Natural killer cell (primary cell): ENCODE measurements around the gene FBXL7. TPM values are rescaled to one million over a fixed set of nuclear protein-coding genes. Genes with fewer than 3 reads are reported as not detected.

Experiments used
- ATAC-seq, 3 donors: fragments of 150-1000 bp in 2 of 3; fragments of 200-7000 bp in 1 of 3; cut with Tn5 transposase; 1 replicate in 1 of 3; 2 replicates in 2 of 3; pipeline ENCODE4 v1.10.0; 2021; ENCODE audit warnings: mild to moderate bottlenecking in 2 of 3, moderate library complexity in 2 of 3
- DNase-seq, 2 donors: peaks; one replicate each; pipeline versions ENCODE4 v3.0.0 to v3.0.0-alpha.2; 2013 to 2021; ENCODE audit warnings: mixed read lengths in 1 of 2
- H3K27ac ChIP-seq: one replicate; pipeline ENCODE4 v1.5.1; 2013; ENCODE audit warnings: mild to moderate bottlenecking, low read length
- H3K27me3 ChIP-seq: one replicate; pipeline ENCODE4 v1.6.1; 2013; ENCODE audit warnings: low read length; ENCODE audit not compliant: control insufficient read depth, insufficient read depth
- H3K36me3 ChIP-seq: one replicate; pipeline ENCODE4 v1.6.1; 2013; ENCODE audit warnings: low read length; ENCODE audit not compliant: control insufficient read depth, insufficient read depth
- H3K4me1 ChIP-seq: one replicate; pipeline ENCODE4 v1.6.1; 2013; ENCODE audit warnings: low read length; ENCODE audit not compliant: control insufficient read depth, insufficient read depth
- H3K4me3 ChIP-seq: one replicate; pipeline ENCODE4 v1.5.1; 2013; ENCODE audit warnings: low read length
- H3K9me3 ChIP-seq: one replicate; pipeline ENCODE4 v1.6.1; 2013; ENCODE audit warnings: low read length; ENCODE audit not compliant: control insufficient read depth, insufficient read depth
- H3K27ac Mint-ChIP-seq, 2 donors: one replicate each; pipeline ENCODE4 v1.8.0; 2022; ENCODE audit warnings: mild to moderate bottlenecking in 2 of 2, mixed read lengths in 2 of 2, moderate library complexity in 1 of 2
- H3K27me3 Mint-ChIP-seq, 2 donors: one replicate each; pipeline ENCODE4 v1.8.0; 2022; ENCODE audit warnings: low read depth in 2 of 2, mixed read lengths in 2 of 2
- H3K36me3 Mint-ChIP-seq: one replicate; pipeline ENCODE4 v1.8.0; 2022; ENCODE audit warnings: mixed read lengths
- H3K4me1 Mint-ChIP-seq, 2 donors: one replicate each; pipeline ENCODE4 v1.8.0; 2022; ENCODE audit warnings: mixed read lengths in 2 of 2
- H3K4me3 Mint-ChIP-seq: one replicate; pipeline ENCODE4 v1.8.0; 2022; ENCODE audit warnings: mild to moderate bottlenecking, moderate library complexity, mixed read lengths
- H3K9me3 Mint-ChIP-seq, 2 donors: one replicate each; pipeline ENCODE4 v1.8.0; 2022; ENCODE audit warnings: mixed read lengths in 2 of 2
- CTCF ChIP-seq: fragments of 200-600 bp; IDR thresholded peaks from one replicate; pipeline ENCODE4 v1.8.0; 2022; ENCODE audit warnings: antibody characterized with exemption
- WGBS: methylation state at CpG from one replicate; pipeline ENCODE4 v1.1.7; 2013; ENCODE audit warnings: missing lambda C conversion rate; ENCODE audit not compliant: insufficient coverage; 5-methylcytosine and 5-hydroxymethylcytosine counted together
- intact Hi-C: fragments of 100-400 bp; cut with micrococcal nuclease; formaldehyde crosslinking; loops from one replicate; pipeline ENCODE4 v1.14.2; 2022
- total RNA-seq, 4 donors: library from RNA; stranded (reverse); fragments of 120-200 nt in 1 of 4; gene quantifications; one replicate each; pipeline versions ENCODE4 v1.2.3 to v1.2.4, GENCODE V29; 2013 to 2022

Gene FBXL7
- total RNA-seq, 3 donors from 2014 or later (not counting 1 experiment from before 2014, with no cell fraction given), result not detected

- H3K4me3 ChIP-seq, result no peak overlapping the region
- 70% methylated on average over 8 of the region's 8 CpGs for WGBS
- H3K36me3 Mint-ChIP-seq, result peaks cover 10% of the 10 kb centered on the region
- H3K9me3 ChIP-seq, result no peaks in the 10 kb centered on the region
- TF ChIP-seq CTCF, result no peak
- no peak overlapping the region for H3K27ac Mint-ChIP-seq
- ATAC-seq (no peak), DNase-seq (no peak)
- H3K27me3 ChIP-seq, result no peaks in the 10 kb centered on the region
- H3K27me3 Mint-ChIP-seq, result no peaks in the 10 kb centered on the region
- H3K9me3 Mint-ChIP-seq, result peaks cover 11 to 16% of the 10 kb centered on the region in 2 donors
- H3K27ac ChIP-seq, result no peak overlapping the region
- no peak overlapping the region for H3K4me3 Mint-ChIP-seq
- intact Hi-C loops, result no loop called here
- H3K36me3 ChIP-seq, result no peaks in the 10 kb centered on the region
- H3K4me1 Mint-ChIP-seq, result no peaks in the 10 kb centered on the region
- no peaks in the 10 kb centered on the region for H3K4me1 ChIP-seq
Observed at GRCh38 chr5:15757619-15758018, 257.6 kb downstream of the FBXL7 start.

DNA sequence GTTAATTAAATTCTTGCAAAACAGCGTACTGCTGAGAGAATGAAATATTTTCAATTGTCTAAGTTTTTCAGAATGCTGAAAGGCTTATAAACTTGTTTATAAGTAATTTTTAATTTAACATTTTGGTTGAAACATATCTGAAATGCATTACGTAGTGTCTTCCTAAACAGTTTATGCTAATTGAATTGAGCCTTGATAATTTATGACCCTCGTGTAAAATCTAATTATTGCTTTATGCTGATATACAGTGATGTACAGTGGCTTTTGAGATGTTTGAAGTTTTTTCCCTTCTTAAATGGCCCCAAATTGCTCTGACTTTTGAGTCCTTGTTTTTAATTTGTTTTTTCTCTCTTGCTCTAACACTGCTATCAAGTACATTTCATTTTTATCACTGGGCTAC lies 262.7 kb downstream of the FBXL7 start:
- H3K4me3 ChIP-seq, result no peak overlapping the region
- H3K36me3 ChIP-seq, result no peaks in the 10 kb centered on the region
- no peaks in the 10 kb centered on the region for H3K9me3 ChIP-seq
- Mint-ChIP-seq H3K36me3 (no peaks in the 10 kb centered on the region), H3K9me3 (peaks cover 12 to 14% of the 10 kb centered on the region in 2 donors), H3K27ac (no peak overlapping the region), H3K4me1 (no peaks in the 10 kb centered on the region), H3K27me3 (no peaks in the 10 kb centered on the region), H3K4me3 (no peak overlapping the region)
- ATAC-seq (no peak), DNase-seq (no peak)
- intact Hi-C loops, result no loop called here
- H3K27ac ChIP-seq, result no peak overlapping the region
- H3K4me1 ChIP-seq, result no peaks in the 10 kb centered on the region
- TF ChIP-seq CTCF, result no peak
- 94% methylated on average over 2 of the region's 3 CpGs for WGBS
- no peaks in the 10 kb centered on the region for H3K27me3 ChIP-seq

DNA sequence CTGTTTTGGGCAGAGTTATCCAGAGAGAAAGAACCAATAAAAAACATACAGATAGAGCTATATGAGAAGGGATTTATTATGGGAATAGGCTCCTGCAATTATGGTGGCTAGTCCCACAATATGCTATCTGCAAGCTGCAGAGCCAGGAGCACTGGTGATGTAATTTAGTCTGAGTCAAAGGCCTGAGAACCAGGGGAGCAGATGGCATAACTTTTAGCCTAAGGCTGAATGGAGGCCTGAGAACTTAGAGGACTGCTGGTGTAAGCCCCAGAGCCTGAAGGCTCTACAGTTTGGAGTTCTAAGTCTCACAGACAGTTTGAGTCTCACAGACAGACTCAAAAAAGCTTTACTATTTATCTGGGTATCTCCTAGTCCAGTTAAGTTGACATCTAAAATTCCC lies 263.8 kb downstream of the FBXL7 start:
- H3K36me3 ChIP-seq, result no peaks in the 10 kb centered on the region
- H3K36me3 Mint-ChIP-seq, result no peaks in the 10 kb centered on the region
- intact Hi-C loops, result no loop called here
- H3K4me1 Mint-ChIP-seq, result no peaks in the 10 kb centered on the region
- H3K27me3 Mint-ChIP-seq, result no peaks in the 10 kb centered on the region
- DNase-seq, result no peak
- H3K4me3 Mint-ChIP-seq, result no peak overlapping the region
- TF ChIP-seq CTCF, result no peak
- ATAC-seq, result no peak
- H3K9me3 Mint-ChIP-seq, result peaks cover 12% of the 10 kb centered on the region in 2 donors
- H3K4me1 ChIP-seq, result no peaks in the 10 kb centered on the region
- no peak overlapping the region for H3K27ac ChIP-seq
- no peak overlapping the region for H3K4me3 ChIP-seq
- no peaks in the 10 kb centered on the region for H3K27me3 ChIP-seq
- no peaks in the 10 kb centered on the region for H3K9me3 ChIP-seq
- H3K27ac Mint-ChIP-seq, result no peak overlapping the region

DNA sequence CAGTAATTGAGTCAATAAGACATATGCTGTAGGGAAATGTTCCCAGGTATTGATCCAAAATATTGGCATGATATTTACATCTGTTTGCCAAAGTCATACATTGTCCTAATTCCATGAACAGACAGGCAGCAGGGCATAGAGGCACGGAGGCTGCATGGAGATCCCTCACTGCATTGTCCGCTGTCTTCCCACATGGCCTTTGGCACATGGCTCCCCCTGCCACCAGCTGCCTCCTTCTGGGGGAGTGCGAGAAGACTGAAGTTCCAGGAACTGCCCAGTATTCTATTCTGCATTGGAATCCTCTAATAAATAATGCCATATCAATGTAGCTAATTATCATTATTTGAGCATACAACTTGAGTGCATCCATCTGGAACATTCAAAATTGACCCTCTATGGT lies 269.0 kb downstream of the FBXL7 start:
- Histone ChIP-seq H3K27ac (no peak overlapping the region), H3K36me3 (no peaks in the 10 kb centered on the region), H3K27me3 (no peaks in the 10 kb centered on the region), H3K4me1 (no peaks in the 10 kb centered on the region), H3K4me3 (no peak overlapping the region), H3K9me3 (peaks cover 15% of the 10 kb centered on the region)
- Mint-ChIP-seq H3K36me3 (no peaks in the 10 kb centered on the region), H3K4me3 (no peak overlapping the region), H3K9me3 (peaks cover 14 to 18% of the 10 kb centered on the region in 2 donors), H3K27ac (no peak overlapping the region), H3K27me3 (no peaks in the 10 kb centered on the region), H3K4me1 (no peaks in the 10 kb centered on the region)
- 91% methylated on average over 3 of the region's 3 CpGs for WGBS
- TF ChIP-seq CTCF, result no peak
- intact Hi-C loops, result no loop called here
- ATAC-seq (no peak), DNase-seq (no peak)
